Naive B cell (primary cell): ENCODE measurements around the gene DGKD. TPM values are rescaled to one million over a fixed set of nuclear protein-coding genes. Genes with fewer than 3 reads are reported as not detected.
"Not testable (repeated sequence)": the region's sequence is repeated elsewhere in the genome, so short reads cannot be mapped to it uniquely, and the experiment has no call there.

Experiments
- ATAC-seq, 2 donors: fragments of 150-1000 bp; cut with Tn5 transposase; 2 replicates each; pipeline ENCODE4 v1.10.0; 2021; ENCODE audit warnings: low read depth in 2 of 2, mild to moderate bottlenecking in 2 of 2, moderate library complexity in 2 of 2
- DNase-seq: peaks from one replicate; pipeline ENCODE4 v3.0.0; 2022
- H3K27ac Mint-ChIP-seq, 6 donors: one replicate each; pipeline ENCODE4 v1.8.0; 2020 to 2022; ENCODE audit warnings: mild to moderate bottlenecking in 6 of 6, mixed read lengths in 6 of 6, moderate library complexity in 5 of 6, inconsistent platforms in 2 of 6
- H3K27me3 Mint-ChIP-seq, 3 donors: one replicate each; pipeline ENCODE4 v1.8.0; 2021 to 2022; ENCODE audit warnings: mixed read lengths in 3 of 3, mild to moderate bottlenecking in 1 of 3
- H3K36me3 Mint-ChIP-seq, 2 donors: one replicate each; pipeline ENCODE4 v1.8.0; 2020 to 2022; ENCODE audit warnings: mixed read lengths in 2 of 2, inconsistent platforms in 1 of 2, mild to moderate bottlenecking in 1 of 2
- H3K4me1 Mint-ChIP-seq, 3 donors: one replicate each; pipeline ENCODE4 v1.8.0; 2020 to 2022; ENCODE audit warnings: mixed read lengths in 3 of 3, inconsistent platforms in 1 of 3, mild to moderate bottlenecking in 1 of 3, moderate library complexity in 1 of 3
- H3K4me3 Mint-ChIP-seq, 8 donors: one replicate each; pipeline ENCODE4 v1.8.0; 2020 to 2022; ENCODE audit warnings: mild to moderate bottlenecking in 8 of 8, mixed read lengths in 8 of 8, moderate library complexity in 8 of 8, inconsistent platforms in 2 of 8
- H3K9me3 Mint-ChIP-seq, 7 donors: one replicate each; pipeline ENCODE4 v1.8.0; 2020 to 2022; ENCODE audit warnings: mixed read lengths in 7 of 7, mild to moderate bottlenecking in 5 of 7, inconsistent platforms in 2 of 7, moderate library complexity in 1 of 7
- polyA plus RNA-seq, 6 donors: library from polyadenylated mRNA; unstranded; fragments of 300-500 nt; fragmentation: Illumina TruSeq; gene quantifications; one replicate each; pipeline ENCODE4 v1.2.3, GENCODE V29; 2021; ENCODE audit warnings: low read depth in 6 of 6

The DGKD gene
- polyA plus RNA-seq, 6 donors from 2014 or later = 38.0 to 111 (median 67.7) TPM

DNA sequence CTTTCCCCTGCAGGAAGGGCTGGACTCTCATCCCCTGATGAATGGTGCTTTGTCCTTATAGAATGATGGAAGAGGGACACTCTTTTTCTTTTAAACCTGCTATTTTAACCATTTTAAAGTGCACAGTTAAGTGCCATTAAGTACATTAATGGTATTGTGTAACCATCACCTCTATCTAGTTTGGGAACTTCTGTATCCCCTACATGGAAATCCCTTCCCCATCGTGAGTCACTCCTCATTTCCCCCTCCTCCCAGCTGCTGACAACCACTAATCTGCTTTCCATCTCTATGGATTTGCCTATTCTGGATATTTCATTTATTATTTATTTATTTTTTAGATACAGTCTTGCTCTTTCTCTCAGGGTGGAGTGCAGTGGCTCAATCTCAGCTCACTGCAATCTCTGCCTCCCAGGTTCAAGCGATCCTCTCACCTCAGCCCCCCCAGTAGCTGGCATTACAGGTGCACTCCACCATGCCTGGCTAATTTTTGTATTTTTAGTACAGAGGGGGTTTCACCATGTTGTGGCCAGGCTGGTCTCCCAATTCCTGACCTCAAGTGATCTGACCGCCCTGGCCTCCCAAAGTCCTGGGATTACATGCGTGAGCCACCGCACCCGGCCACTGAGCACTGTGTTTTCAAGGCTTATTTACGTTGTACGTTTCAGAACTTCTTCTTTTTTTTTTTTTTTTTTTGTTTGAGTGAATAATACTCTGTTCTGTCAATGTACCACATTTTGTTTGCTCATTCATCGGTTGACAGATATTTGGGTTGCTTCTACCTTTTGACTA is 15.8 kb downstream of the DGKD start:
- DNase-seq (no peak), ATAC-seq (peak; percentile 64 to 82)
- Mint-ChIP-seq H3K4me1 (peaks cover 55 to 95% (median 84%) of the 10 kb centered on the region in 3 donors), H3K27me3 (no peaks in the 10 kb centered on the region), H3K27ac (peak overlapping the region; percentile 83 to 94 (median 92)), H3K36me3 (peaks cover 16 to 18% of the 10 kb centered on the region in 2 donors), H3K9me3 (peaks cover 0 to 2% (median 0%) of the 10 kb centered on the region in 7 donors), H3K4me3 (peak overlapping the region; percentile 66 to 88 (median 76))

- ATAC-seq = no peak
- no peak for DNase-seq
- H3K4me3 Mint-ChIP-seq = peak overlapping the region in 7 of 8 donors; percentile 23 to 64 (median 45)
- H3K27me3 Mint-ChIP-seq = no peaks in the 10 kb centered on the region
- peaks cover 0 to 2% (median 0%) of the 10 kb centered on the region in 7 donors for H3K9me3 Mint-ChIP-seq
- H3K27ac Mint-ChIP-seq = peak overlapping the region in 5 of 6 donors; percentile 22 to 87 (median 77)
- H3K36me3 Mint-ChIP-seq = peaks cover 7 to 16% of the 10 kb centered on the region in 2 donors
- peaks cover 57 to 91% (median 81%) of the 10 kb centered on the region in 3 donors for H3K4me1 Mint-ChIP-seq
Measured at GRCh38 chr2:233371641-233372040, 17.3 kb downstream of the DGKD start.

DNA sequence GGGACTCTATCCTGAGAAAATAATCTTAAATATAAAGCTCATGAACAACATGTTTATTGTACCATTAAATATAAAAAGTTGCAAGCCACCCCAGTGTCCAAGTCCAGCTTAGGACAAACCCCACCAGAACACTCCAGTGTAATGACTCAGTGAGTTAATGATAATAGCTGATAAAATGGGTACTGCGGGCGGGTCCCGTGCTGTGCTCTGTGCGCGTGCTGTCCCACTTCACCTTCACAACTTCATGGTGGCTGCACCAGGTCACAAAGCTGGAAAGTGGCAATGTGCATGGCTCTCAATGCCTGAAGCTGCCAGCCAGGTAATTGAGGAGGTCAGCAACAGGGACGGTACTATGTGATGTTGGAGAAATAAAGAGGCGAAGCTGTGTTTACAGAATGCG is 18.6 kb downstream of the DGKD start:
- H3K4me3 Mint-ChIP-seq = peak overlapping the region in 3 of 8 donors; percentile 20 to 74 (median 21)
- H3K36me3 Mint-ChIP-seq = peaks cover 9 to 11% of the 10 kb centered on the region in 2 donors
- DNase-seq (no peak), ATAC-seq (no peak)
- H3K4me1 Mint-ChIP-seq = peaks cover 56 to 89% (median 75%) of the 10 kb centered on the region in 3 donors
- H3K27ac Mint-ChIP-seq = peak overlapping the region in 5 of 6 donors; percentile 20 to 90 (median 41)
- no peaks in the 10 kb centered on the region for H3K27me3 Mint-ChIP-seq
- H3K9me3 Mint-ChIP-seq = no peaks in the 10 kb centered on the region

DNA sequence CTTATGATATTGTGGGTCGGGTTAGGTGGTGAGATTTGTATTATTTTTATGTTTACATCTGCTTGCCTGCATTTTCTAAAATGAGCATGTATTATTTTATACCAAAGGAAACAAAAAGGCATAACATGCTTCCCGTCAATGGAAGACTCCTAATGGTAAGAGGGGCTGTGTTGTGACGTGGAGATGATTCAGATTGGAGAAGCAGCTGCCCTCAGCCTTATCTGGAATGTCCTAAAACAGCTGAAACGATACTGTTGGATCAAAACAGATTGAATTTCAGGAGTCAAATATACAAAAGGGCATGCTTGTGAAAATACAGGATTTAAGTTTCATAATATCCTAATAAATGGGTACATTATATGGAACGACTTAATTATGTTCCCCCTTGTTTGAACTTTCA is 19.0 kb downstream of the DGKD start:
- Mint-ChIP-seq H3K27me3 (no peaks in the 10 kb centered on the region), H3K4me1 (peaks cover 55 to 84% (median 71%) of the 10 kb centered on the region in 3 donors), H3K36me3 (peaks cover 9 to 11% of the 10 kb centered on the region in 2 donors), H3K9me3 (no peaks in the 10 kb centered on the region), H3K4me3 (peak overlapping the region in 1 of 8 donors; percentile 74), H3K27ac (peak overlapping the region in 3 of 6 donors; percentile 72 to 90 (median 75))
- DNase-seq (no peak), ATAC-seq (no peak)

DNA sequence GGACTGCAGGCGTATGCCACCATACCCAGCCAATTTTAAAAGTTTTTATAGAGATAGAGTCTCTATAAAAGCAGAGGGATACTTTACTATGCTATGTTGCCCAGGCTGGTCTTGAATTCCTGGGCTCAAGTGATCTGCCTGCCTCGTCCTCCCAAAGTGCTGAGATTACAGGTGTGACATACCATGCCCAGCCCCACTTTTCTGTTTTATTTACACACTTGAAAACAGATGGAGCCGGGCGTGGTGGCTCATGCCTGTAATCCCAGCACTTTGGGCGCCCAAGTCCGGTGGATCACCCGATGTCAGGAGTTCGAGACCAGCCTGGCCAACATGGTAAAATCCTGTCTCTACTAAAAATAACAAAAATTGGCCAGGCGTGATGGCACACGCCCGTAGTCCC is 20.5 kb downstream of the DGKD start:
- DNase-seq, H3K27me3 Mint-ChIP-seq, H3K4me3 Mint-ChIP-seq, H3K9me3 Mint-ChIP-seq, ATAC-seq: not testable (repeated sequence)
- H3K27ac Mint-ChIP-seq = peak overlapping the region in 1 of 6 donors; percentile 80
- H3K4me1 Mint-ChIP-seq = peaks cover 58 to 84% (median 71%) of the 10 kb centered on the region in 3 donors
- peaks cover 9 to 11% of the 10 kb centered on the region in 2 donors for H3K36me3 Mint-ChIP-seq

DNA sequence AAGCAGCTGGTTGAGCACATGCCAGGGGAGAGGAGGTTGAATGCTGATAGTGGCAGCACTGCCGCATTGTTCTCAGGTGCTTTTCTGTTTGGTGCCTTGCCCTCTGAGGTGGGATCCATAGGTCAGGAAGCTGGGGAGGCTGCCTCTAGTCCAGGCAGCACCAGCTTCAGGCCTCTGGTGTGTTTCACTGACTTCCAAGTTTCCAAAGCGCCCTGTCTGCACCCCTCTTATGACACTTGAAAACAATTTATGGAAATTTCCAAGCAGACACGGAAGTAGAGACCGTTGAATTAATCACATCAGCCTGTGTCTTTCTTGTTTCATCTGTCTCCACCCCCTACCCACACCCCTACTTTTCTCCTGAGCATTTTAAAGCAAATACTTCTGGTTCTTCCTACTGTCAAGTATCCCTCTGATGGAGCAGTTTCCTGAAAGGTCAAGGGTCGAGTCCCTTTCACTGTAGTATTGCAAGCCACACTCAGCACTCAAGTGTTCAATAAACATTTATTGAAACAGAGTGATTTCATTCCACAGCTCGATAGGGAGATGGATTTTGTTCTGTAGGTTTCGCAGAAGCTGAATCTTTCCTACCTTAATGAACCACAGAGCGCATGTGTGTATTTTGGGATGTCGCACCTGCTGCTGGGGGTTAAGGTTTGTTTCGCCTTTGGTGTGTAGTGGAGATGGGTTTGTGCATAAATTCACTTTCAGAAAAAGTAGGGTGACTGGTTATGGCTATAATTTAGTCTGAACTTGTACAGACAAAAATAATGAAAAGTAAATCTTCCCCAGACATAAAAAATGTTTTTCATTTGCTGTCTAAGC is 21.4 kb downstream of the DGKD start:
- DNase-seq = no peak
- Mint-ChIP-seq H3K27ac (peak overlapping the region; percentile 26 to 90 (median 64)), H3K27me3 (no peaks in the 10 kb centered on the region), H3K9me3 (no peaks in the 10 kb centered on the region), H3K36me3 (peaks cover 9 to 11% of the 10 kb centered on the region in 2 donors), H3K4me3 (peak overlapping the region in 4 of 8 donors; percentile 12 to 43 (median 20)), H3K4me1 (peaks cover 61 to 85% (median 72%) of the 10 kb centered on the region in 3 donors)
- no peak for ATAC-seq

- peak overlapping the region; percentile 66 to 89 (median 81) for H3K4me3 Mint-ChIP-seq
Measured at GRCh38 chr2:233379034-233379433, 24.7 kb downstream of the DGKD start.

DNA sequence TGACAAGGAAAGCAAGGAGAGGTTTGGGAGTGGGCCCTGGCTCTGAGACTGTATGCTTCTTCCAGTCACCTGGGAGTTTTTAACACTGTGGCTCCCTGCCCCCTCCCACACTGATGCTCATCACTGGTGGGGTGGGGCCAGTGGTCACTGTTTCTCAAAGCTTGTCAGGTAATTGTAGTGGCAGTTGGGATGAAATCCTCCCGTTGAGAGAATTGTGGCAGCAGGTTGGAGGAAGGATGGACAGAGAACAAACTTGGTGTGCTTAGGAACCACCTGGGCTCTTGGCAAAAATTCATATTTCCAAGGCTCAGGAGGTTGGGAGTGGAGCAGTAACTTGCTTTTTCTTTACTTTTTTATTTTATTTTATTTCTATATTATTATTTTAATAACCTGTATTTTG is 25.1 kb downstream of the DGKD start:
- H3K27ac Mint-ChIP-seq = peak overlapping the region; percentile 85 to 99 (median 98)
- peaks cover 0 to 18% of the 10 kb centered on the region in 2 donors for H3K36me3 Mint-ChIP-seq
- H3K4me1 Mint-ChIP-seq = peaks cover 71 to 88% (median 79%) of the 10 kb centered on the region in 3 donors
- H3K27me3 Mint-ChIP-seq = no peaks in the 10 kb centered on the region
- DNase-seq (no peak), ATAC-seq (no peak)
- peak overlapping the region; percentile 66 to 89 (median 80) for H3K4me3 Mint-ChIP-seq
- no peaks in the 10 kb centered on the region for H3K9me3 Mint-ChIP-seq

More at GRCh38 chr2:233379034-233379433, 24.7 kb downstream of the DGKD start:
- Mint-ChIP-seq H3K27ac (peak overlapping the region; percentile 75 to 99 (median 96)), H3K36me3 (peaks cover 0 to 14% of the 10 kb centered on the region in 2 donors), H3K4me1 (peaks cover 67 to 88% (median 75%) of the 10 kb centered on the region in 3 donors), H3K9me3 (no peaks in the 10 kb centered on the region), H3K27me3 (no peaks in the 10 kb centered on the region)
- DNase-seq (no peak), ATAC-seq (no peak)

DNA sequence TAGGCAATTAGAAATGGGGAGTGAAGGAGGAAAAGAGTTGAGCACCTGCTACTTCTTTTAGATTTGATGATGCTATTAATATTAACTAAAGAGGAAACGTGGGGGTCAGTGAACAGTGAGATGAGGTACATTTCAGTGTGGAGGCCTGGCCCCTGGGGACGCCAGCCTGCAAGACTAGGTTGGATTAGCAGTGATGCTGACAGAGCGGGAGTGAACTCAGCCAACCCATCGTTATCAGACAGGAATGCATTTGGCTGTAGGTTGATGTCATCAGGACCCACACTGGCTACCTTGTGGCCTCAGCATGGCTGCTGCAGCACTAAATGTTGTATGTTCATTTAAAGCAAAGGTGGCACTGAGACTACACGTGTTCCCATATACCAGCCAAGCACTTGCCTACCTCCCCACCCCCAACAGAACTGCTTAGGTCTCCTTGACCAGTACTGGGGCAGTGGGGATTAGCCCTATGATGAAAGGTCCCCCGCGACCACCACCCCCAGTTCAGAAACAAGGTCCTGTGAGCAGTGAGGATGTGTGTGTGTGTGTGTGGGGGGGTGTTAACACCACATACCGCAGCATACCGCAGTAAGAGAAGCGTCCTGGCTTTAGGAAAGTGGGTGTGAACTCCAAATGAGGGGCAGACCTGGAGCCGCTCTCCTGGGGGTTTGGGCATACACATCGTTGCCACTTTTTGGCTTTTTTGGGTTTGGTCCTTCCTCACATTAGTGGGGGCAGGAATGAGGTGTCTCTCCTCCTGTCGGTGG is 26.0 kb downstream of the DGKD start:
- peak overlapping the region; percentile 60 to 89 (median 82) for H3K4me3 Mint-ChIP-seq
- ATAC-seq (peak; percentile 93), DNase-seq (peak; percentile 80)

GRCh38 chr2:233380995-233381637 is 26.8 kb downstream of the DGKD start:
- DNase-seq (no peak), ATAC-seq (no peak)
- peak overlapping the region; percentile 52 to 98 (median 96) for H3K27ac Mint-ChIP-seq
- H3K4me1 Mint-ChIP-seq = peaks cover 77 to 88% (median 82%) of the 10 kb centered on the region in 3 donors
- no peaks in the 10 kb centered on the region for H3K27me3 Mint-ChIP-seq
- H3K9me3 Mint-ChIP-seq = no peaks in the 10 kb centered on the region
- H3K4me3 Mint-ChIP-seq = peak overlapping the region in 7 of 8 donors; percentile 71 to 89 (median 83)
- H3K36me3 Mint-ChIP-seq = peaks cover 0 to 18% of the 10 kb centered on the region in 2 donors

More for the DNA sequence above, 26.0 kb downstream of the DGKD start:
- Mint-ChIP-seq H3K36me3 (peaks cover 0 to 18% of the 10 kb centered on the region in 2 donors), H3K27me3 (no peaks in the 10 kb centered on the region), H3K27ac (peak overlapping the region; percentile 52 to 98 (median 96)), H3K4me1 (peaks cover 77 to 88% (median 82%) of the 10 kb centered on the region in 3 donors), H3K9me3 (no peaks in the 10 kb centered on the region)

DNA sequence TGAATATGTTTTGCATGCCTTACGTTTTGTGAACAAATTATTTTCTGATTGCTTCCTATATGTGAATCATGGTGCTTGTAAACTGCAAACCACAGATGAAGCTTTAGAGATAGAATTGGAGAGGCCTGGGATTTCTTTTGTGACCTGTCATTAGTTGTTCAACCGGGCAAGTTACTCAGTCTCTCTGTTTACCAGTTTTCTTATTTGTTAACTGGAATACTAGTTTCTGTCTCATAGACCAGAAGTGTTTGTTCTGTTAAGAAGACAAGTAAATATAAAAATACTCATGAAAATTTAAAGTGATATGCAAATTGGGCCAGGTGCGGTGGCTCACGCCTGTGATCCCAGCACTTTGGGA is 27.3 kb downstream of the DGKD start:
- Mint-ChIP-seq H3K27ac (peak overlapping the region in 5 of 6 donors; percentile 84 to 98 (median 96)), H3K36me3 (peaks cover 0 to 18% of the 10 kb centered on the region in 2 donors), H3K9me3 (no peaks in the 10 kb centered on the region), H3K4me3 (peak overlapping the region in 5 of 8 donors; percentile 4 to 89 (median 71)), H3K4me1 (peaks cover 80 to 92% (median 85%) of the 10 kb centered on the region in 3 donors), H3K27me3 (no peaks in the 10 kb centered on the region)
- ATAC-seq (no peak), DNase-seq (no peak)

GRCh38 chr2:233384015-233384414 is 29.7 kb downstream of the DGKD start:
- Mint-ChIP-seq H3K36me3 (peaks cover 0 to 13% of the 10 kb centered on the region in 2 donors), H3K27ac (peak overlapping the region; percentile 21 to 96 (median 82)), H3K9me3 (no peaks in the 10 kb centered on the region), H3K4me1 (peaks cover 81 to 97% (median 89%) of the 10 kb centered on the region in 3 donors), H3K27me3 (no peaks in the 10 kb centered on the region), H3K4me3 (peak overlapping the region; percentile 57 to 91 (median 80))
- peak; percentile 33 for DNase-seq
- ATAC-seq = no peak
